Measurements from ENCODE around the gene ZNF275. TPM values are rescaled to one million over a fixed set of nuclear protein-coding genes. Genes with fewer than 3 reads are reported as not detected.

Gene ZNF275
- total RNA-seq, 6 donors from 2014 or later, result 5.9 to 13.8 (median 8.8) TPM

- ATAC-seq (ENCODE audit: low FRiP score in 2 of 2) (no peak), DNase-seq (no peak)
- Histone ChIP-seq H3K9me3 (no peaks in the 10 kb centered on the region), H3K36me3 (no peaks in the 10 kb centered on the region), H3K4me3 (no peak overlapping the region), H3K4me1 (no peaks in the 10 kb centered on the region), H3K27ac (no peak overlapping the region), H3K27me3 (no peaks in the 10 kb centered on the region)
- TF ChIP-seq CTCF (IDR thresholded peaks at IDR 0.05) (no peak), POLR2AphosphoS5 (IDR thresholded peaks at IDR 0.05) (no peak), POLR2A (IDR thresholded peaks at IDR 0.05) (no peak)
- WGBS, 2 donors, result 63 to 71% methylated on average over 8 of the region's 8 CpGs
Observed at GRCh38 chrX:153370293-153371055, 36.5 kb downstream of the ZNF275 start.

GRCh38 chrX:153371256-153371655 is 37.3 kb downstream of the ZNF275 start:
- H3K9me3 ChIP-seq, result no peaks in the 10 kb centered on the region
- DNase-seq (no peak), ATAC-seq (ENCODE audit: low FRiP score in 2 of 2) (no peak)
- no peaks in the 10 kb centered on the region for H3K4me1 ChIP-seq
- 59 to 75% methylated on average over 3 of the region's 3 CpGs for WGBS, 2 donors
- H3K36me3 ChIP-seq, result no peaks in the 10 kb centered on the region
- H3K27me3 ChIP-seq, result no peaks in the 10 kb centered on the region
- TF ChIP-seq CTCF (IDR thresholded peaks at IDR 0.05), result no peak
- TF ChIP-seq POLR2AphosphoS5 (IDR thresholded peaks at IDR 0.05), result no peak
- no peak for TF ChIP-seq POLR2A (IDR thresholded peaks at IDR 0.05)
- TF ChIP-seq EP300 (IDR thresholded peaks at IDR 0.05), result no peak
- H3K4me3 ChIP-seq, result no peak overlapping the region
- no peak overlapping the region for H3K27ac ChIP-seq

GRCh38 chrX:153372949-153373348 is 39.0 kb downstream of the ZNF275 start:
- DNase-seq, result no peak
- Histone ChIP-seq H3K27ac (no peak overlapping the region), H3K36me3 (no peaks in the 10 kb centered on the region), H3K27me3 (no peaks in the 10 kb centered on the region), H3K9me3 (peaks cover 0 to 3% (median 0%) of the 10 kb centered on the region in 4 donors), H3K4me1 (no peaks in the 10 kb centered on the region), H3K4me3 (no peak overlapping the region)
- TF ChIP-seq POLR2AphosphoS5 (IDR thresholded peaks at IDR 0.05), result no peak
- TF ChIP-seq EP300 (IDR thresholded peaks at IDR 0.05), result no peak
- TF ChIP-seq CTCF (IDR thresholded peaks at IDR 0.05), result no peak
- TF ChIP-seq POLR2A (IDR thresholded peaks at IDR 0.05), result no peak
- no peak for ATAC-seq (ENCODE audit: low FRiP score in 2 of 2)

GRCh38 chrX:153374426-153374825 is 40.5 kb downstream of the ZNF275 start:
- 57 to 70% methylated on average over 7 of the region's 7 CpGs for WGBS, 2 donors
- TF ChIP-seq POLR2A (IDR thresholded peaks at IDR 0.05), result no peak
- TF ChIP-seq POLR2AphosphoS5 (IDR thresholded peaks at IDR 0.05), result no peak
- no peak for TF ChIP-seq EP300 (IDR thresholded peaks at IDR 0.05)
- no peak for TF ChIP-seq CTCF (IDR thresholded peaks at IDR 0.05)
- no peak for DNase-seq
- Histone ChIP-seq H3K9me3 (peaks cover 0 to 10% (median 0%) of the 10 kb centered on the region in 4 donors), H3K4me3 (no peak overlapping the region), H3K27me3 (no peaks in the 10 kb centered on the region), H3K36me3 (no peaks in the 10 kb centered on the region), H3K4me1 (no peaks in the 10 kb centered on the region), H3K27ac (no peak overlapping the region)
- ATAC-seq (ENCODE audit: low FRiP score in 2 of 2), result no peak

GRCh38 chrX:153375571-153375970 is 41.6 kb downstream of the ZNF275 start:
- H3K9me3 ChIP-seq, result peaks cover 0 to 10% (median 0%) of the 10 kb centered on the region in 4 donors
- no peaks in the 10 kb centered on the region for H3K27me3 ChIP-seq
- H3K27ac ChIP-seq, result no peak overlapping the region
- no peaks in the 10 kb centered on the region for H3K4me1 ChIP-seq
- DNase-seq (no peak), ATAC-seq (ENCODE audit: low FRiP score in 2 of 2) (peak in 1 of 2 donors; percentile 7)
- WGBS, 2 donors, result 87 to 94% methylated on average over 5 of the region's 5 CpGs
- H3K4me3 ChIP-seq, result no peak overlapping the region
- TF ChIP-seq POLR2AphosphoS5 (IDR thresholded peaks at IDR 0.05) (no peak), POLR2A (IDR thresholded peaks at IDR 0.05) (no peak), EP300 (IDR thresholded peaks at IDR 0.05) (no peak), CTCF (IDR thresholded peaks at IDR 0.05) (no peak)
- H3K36me3 ChIP-seq, result no peaks in the 10 kb centered on the region
